Progenitor cell of endocrine pancreas (in vitro differentiated cells): Measurements from ENCODE around the gene HBM. TPM values are rescaled to one million over a fixed set of nuclear protein-coding genes. Genes with fewer than 3 reads are reported as not detected.
A peak's percentile ranks its signal among the peaks of the same experiment; 100 is the strongest.
"Not testable (repeated sequence)": the region's sequence is repeated elsewhere in the genome, so short reads cannot be mapped to it uniquely, and the experiment has no call there.

Source experiments
- DNase-seq: peaks from one replicate; pipeline ENCODE4 v3.0.0; 2021; ENCODE audit warnings: low spot score; ENCODE audit not compliant: unreplicated experiment
- H3K27ac Mint-ChIP-seq: 2 replicates; pipeline ENCODE4 v1.8.0; 2021; ENCODE audit warnings: mild to moderate bottlenecking, moderate library complexity, mixed read lengths
- H3K27me3 Mint-ChIP-seq: 2 replicates; pipeline ENCODE4 v1.8.0; 2021; ENCODE audit warnings: mixed read lengths
- H3K36me3 Mint-ChIP-seq: 2 replicates; pipeline ENCODE4 v1.8.0; 2022; ENCODE audit warnings: mixed read lengths; ENCODE audit not compliant: insufficient read depth
- H3K4me1 Mint-ChIP-seq: 2 replicates; pipeline ENCODE4 v1.8.0; 2021; ENCODE audit warnings: low read depth, mixed read lengths
- H3K4me3 Mint-ChIP-seq: 2 replicates; pipeline ENCODE4 v1.8.0; 2021; ENCODE audit warnings: low read depth, mild to moderate bottlenecking, moderate library complexity, mixed read lengths
- H3K9me3 Mint-ChIP-seq: 2 replicates; pipeline ENCODE4 v1.8.0; 2021; ENCODE audit warnings: low read depth, mixed read lengths
- CTCF ChIP-seq: fragments of 200-600 bp; sonication (generic); IDR thresholded peaks from one replicate; pipeline ENCODE4 v1.5.0; 2021; ENCODE audit warnings: antibody characterized with exemption, mild to moderate bottlenecking; ENCODE audit not compliant: unreplicated experiment
- total RNA-seq: library from RNA; stranded (reverse); gene quantifications from 2 replicates; pipeline ENCODE4 v1.2.1, GENCODE V29; 2021

The HBM gene
- total RNA-seq, 1 donor from 2014 or later, result not detected

GRCh38 chr16:170788-171187 is 5.0 kb downstream of the HBM start:
- TF ChIP-seq CTCF, result no peak
- no peak overlapping the region for H3K4me3 Mint-ChIP-seq
- peaks cover 76% of the 10 kb centered on the region for H3K27me3 Mint-ChIP-seq
- no peaks in the 10 kb centered on the region for H3K9me3 Mint-ChIP-seq
- H3K4me1 Mint-ChIP-seq, result peaks cover 2% of the 10 kb centered on the region
- H3K27ac Mint-ChIP-seq, result no peak overlapping the region
- H3K36me3 Mint-ChIP-seq, result no peaks in the 10 kb centered on the region
- no peak for DNase-seq

GRCh38 chr16:172374-172941 is 6.7 kb downstream of the HBM start, which contains the start of gene HBA2:
TSS of gene HBA2 (plus strand) at chr16:172876. CDS start at chr16:172913, 37 bp downstream.
- not testable (repeated sequence) for H3K27ac Mint-ChIP-seq, H3K9me3 Mint-ChIP-seq, H3K36me3 Mint-ChIP-seq, H3K4me3 Mint-ChIP-seq, H3K4me1 Mint-ChIP-seq, DNase-seq
- H3K27me3 Mint-ChIP-seq, result peaks cover 67% of the 10 kb centered on the region

GRCh38 chr16:173211-173854 is 7.6 kb downstream of the HBM start:
- not testable (repeated sequence) for DNase-seq, H3K9me3 Mint-ChIP-seq, H3K4me3 Mint-ChIP-seq, H3K4me1 Mint-ChIP-seq, H3K36me3 Mint-ChIP-seq, H3K27ac Mint-ChIP-seq
- peaks cover 67% of the 10 kb centered on the region for H3K27me3 Mint-ChIP-seq

- not testable (repeated sequence) for H3K4me3 Mint-ChIP-seq, H3K4me1 Mint-ChIP-seq, H3K36me3 Mint-ChIP-seq, DNase-seq, H3K9me3 Mint-ChIP-seq
- H3K27me3 Mint-ChIP-seq, result peaks cover 64% of the 10 kb centered on the region
- H3K27ac Mint-ChIP-seq, result peak overlapping the region; percentile 6
Measured at GRCh38 chr16:173928-174769, 8.4 kb downstream of the HBM start.

GRCh38 chr16:175011-175949 is 9.5 kb downstream of the HBM start:
- no peak for DNase-seq
- H3K27me3 Mint-ChIP-seq, result peaks cover 56% of the 10 kb centered on the region
- no peaks in the 10 kb centered on the region for H3K9me3 Mint-ChIP-seq
- H3K27ac Mint-ChIP-seq, result no peak overlapping the region
- peaks cover 4% of the 10 kb centered on the region for H3K4me1 Mint-ChIP-seq
- H3K4me3 Mint-ChIP-seq, result peak overlapping the region; percentile 21
- H3K36me3 Mint-ChIP-seq, result no peaks in the 10 kb centered on the region
- TF ChIP-seq CTCF, result no peak

GRCh38 chr16:176006-176405 is 10.2 kb downstream of the HBM start:
- H3K27ac Mint-ChIP-seq, H3K9me3 Mint-ChIP-seq, DNase-seq, H3K4me3 Mint-ChIP-seq, H3K4me1 Mint-ChIP-seq, H3K36me3 Mint-ChIP-seq: not testable (repeated sequence)
- H3K27me3 Mint-ChIP-seq, result peaks cover 49% of the 10 kb centered on the region

GRCh38 chr16:176477-177382 is 11.0 kb downstream of the HBM start, which contains the start of gene HBA1:
TSS of gene HBA1 (plus strand) at chr16:176680. CDS start at chr16:176717, 37 bp downstream.
- not testable (repeated sequence) for H3K27ac Mint-ChIP-seq, H3K36me3 Mint-ChIP-seq, H3K9me3 Mint-ChIP-seq, H3K4me1 Mint-ChIP-seq, H3K4me3 Mint-ChIP-seq, DNase-seq
- peaks cover 46% of the 10 kb centered on the region for H3K27me3 Mint-ChIP-seq
